PFSK-1 (cell line): ENCODE results near the gene ROBO1.

Experiments
- FOXP2 ChIP-seq: optimal IDR thresholded peaks from 2 replicates; pipeline ENCODE3; 2011; ENCODE audit warnings: borderline replicate concordance, control low read depth, inconsistent platforms; ENCODE audit not compliant: insufficient read depth; ENCODE audit errors: extremely low read length, extremely low read depth
- POLR2AphosphoS5 ChIP-seq: IDR thresholded peaks from 2 replicates; pipeline ENCODE4 v1.6.1; 2012; ENCODE audit warnings: low read depth, mild to moderate bottlenecking, control low read depth, low read length, moderate library complexity
- REST ChIP-seq, 2 experiments: IDR thresholded peaks; 2 replicates each; pipeline versions ENCODE4 v1.6.1 to v1.8.0; 2011 to 2012; ENCODE audit warnings: low read depth in 2 of 2, low read length in 2 of 2, control low read depth in 1 of 2, inconsistent platforms in 1 of 2, mild to moderate bottlenecking in 1 of 2, moderate library complexity in 1 of 2; ENCODE audit not compliant: insufficient read depth in 1 of 2
- SIN3A ChIP-seq: IDR thresholded peaks from 2 replicates; pipeline ENCODE4 v1.6.1; 2012; ENCODE audit warnings: mild to moderate bottlenecking, low read length, moderate library complexity, borderline replicate concordance; ENCODE audit not compliant: insufficient read depth
- TAF1 ChIP-seq: IDR thresholded peaks from 2 replicates; pipeline ENCODE4 v1.6.1; 2012; ENCODE audit warnings: low read length, control low read depth, borderline replicate concordance; ENCODE audit not compliant: insufficient read depth

ROBO1 gene

GRCh38 chr3:79094654-79095053 is 673.1 kb downstream of the ROBO1 start:
- no peak for TF ChIP-seq TAF1
- no peak for TF ChIP-seq SIN3A
- no peak for TF ChIP-seq POLR2AphosphoS5

GRCh38 chr3:79086514-79086913 is 681.3 kb downstream of the ROBO1 start:
- TF ChIP-seq SIN3A (no peak), POLR2AphosphoS5 (no peak), FOXP2 (no peak), TAF1 (no peak), REST (IDR thresholded peaks at IDR 0.05; ENCODE audit: insufficient read depth in 1 of 2, low read depth in 2 of 2, low read length in 2 of 2) (no peak)

GRCh38 chr3:79085171-79085570 is 682.6 kb downstream of the ROBO1 start:
- TF ChIP-seq POLR2AphosphoS5, result no peak
- no peak for TF ChIP-seq TAF1
- TF ChIP-seq FOXP2, result no peak
- TF ChIP-seq SIN3A, result no peak
- no peak for TF ChIP-seq REST (IDR thresholded peaks at IDR 0.05; ENCODE audit: insufficient read depth in 1 of 2, low read depth in 2 of 2, low read length in 2 of 2)

- no peak for TF ChIP-seq FOXP2
- no peak for TF ChIP-seq TAF1
- TF ChIP-seq SIN3A, result no peak
- no peak for TF ChIP-seq REST (IDR thresholded peaks at IDR 0.05; ENCODE audit: insufficient read depth in 1 of 2, low read depth in 2 of 2, low read length in 2 of 2)
- no peak for TF ChIP-seq POLR2AphosphoS5
These were observed 686.5 kb downstream of the ROBO1 start for GRCh38 chr3:79081335-79081734.

- TF ChIP-seq FOXP2, result no peak
- TF ChIP-seq REST (IDR thresholded peaks at IDR 0.05; ENCODE audit: insufficient read depth in 1 of 2, low read depth in 2 of 2, low read length in 2 of 2), result no peak
- TF ChIP-seq SIN3A, result no peak
- TF ChIP-seq POLR2AphosphoS5, result no peak
- TF ChIP-seq TAF1, result no peak
These were observed 693.2 kb downstream of the ROBO1 start for GRCh38 chr3:79074558-79074957.

- TF ChIP-seq TAF1 (no peak), REST (IDR thresholded peaks at IDR 0.05; ENCODE audit: insufficient read depth in 1 of 2, low read depth in 2 of 2, low read length in 2 of 2) (no peak), POLR2AphosphoS5 (no peak), SIN3A (no peak), FOXP2 (no peak)
These were observed 700.1 kb downstream of the ROBO1 start for GRCh38 chr3:79067734-79068133.
